HG02798 (cell line): ENCODE measurements around the gene RAB1A.

Experiments
- ATAC-seq: cut with Tn5 transposase; IDR thresholded peaks from one replicate; pipeline ENCODE4 v1.9.1; 2021; ENCODE audit warnings: mild to moderate bottlenecking; ENCODE audit not compliant: unreplicated experiment, poor library complexity

Gene RAB1A

DNA sequence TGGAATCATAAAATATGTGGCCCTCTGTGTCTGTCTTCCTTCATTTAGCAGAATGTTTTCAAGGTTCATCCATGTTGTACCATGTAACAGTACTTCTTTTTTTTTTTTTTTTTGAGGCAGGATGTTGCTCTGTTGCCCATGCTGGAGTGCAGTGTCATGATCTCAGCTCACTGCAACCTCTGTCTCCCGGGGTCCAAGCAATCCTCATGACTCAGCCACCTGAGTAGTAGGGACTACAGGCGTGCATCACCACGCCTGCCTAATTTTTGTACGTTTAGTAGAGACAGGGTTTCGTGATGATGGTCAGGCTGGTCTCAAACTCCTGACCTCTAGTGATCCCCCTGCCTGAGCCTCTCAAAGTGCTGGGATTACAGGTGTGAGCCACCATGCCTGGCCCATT is 31.2 kb downstream of the RAB1A start:
- no peak for ATAC-seq

DNA sequence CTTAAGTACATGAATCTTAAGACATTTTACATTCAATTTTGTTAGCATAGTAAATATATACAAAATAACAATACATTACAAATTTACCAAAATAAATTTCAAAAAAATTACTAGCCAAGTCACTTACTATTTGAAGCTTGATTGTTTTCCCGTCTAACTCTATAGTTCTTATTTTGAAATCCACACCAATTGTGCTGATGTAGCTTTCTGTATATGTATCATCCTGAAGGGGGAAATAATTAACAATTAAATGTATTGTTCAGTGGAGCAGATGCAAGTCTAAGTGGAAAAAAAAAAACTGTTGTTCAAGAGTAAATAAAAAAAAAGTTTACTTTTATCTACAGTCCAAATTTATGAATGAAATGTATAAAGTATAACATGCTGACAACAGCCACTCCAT is 32.1 kb downstream of the RAB1A start:
- no peak for ATAC-seq

DNA sequence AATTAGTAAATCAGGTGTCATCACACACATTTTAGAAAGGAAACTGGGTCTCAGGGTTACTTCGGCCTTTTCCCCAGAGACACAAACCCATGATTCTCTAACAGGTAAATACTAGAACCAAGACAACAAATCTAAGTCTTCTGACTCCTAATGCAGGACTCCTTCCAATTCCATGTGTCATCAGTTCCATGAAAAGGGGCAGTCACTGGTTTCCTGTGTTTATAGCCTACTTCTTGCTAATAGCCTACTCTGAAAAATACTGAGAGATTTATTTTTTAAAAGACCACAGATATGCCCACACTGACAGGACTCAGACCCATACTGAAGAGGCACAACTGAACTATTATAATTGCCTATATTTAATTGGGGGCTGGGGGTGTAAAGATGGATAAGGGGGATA is 33.0 kb downstream of the RAB1A start:
- ATAC-seq: no peak

DNA sequence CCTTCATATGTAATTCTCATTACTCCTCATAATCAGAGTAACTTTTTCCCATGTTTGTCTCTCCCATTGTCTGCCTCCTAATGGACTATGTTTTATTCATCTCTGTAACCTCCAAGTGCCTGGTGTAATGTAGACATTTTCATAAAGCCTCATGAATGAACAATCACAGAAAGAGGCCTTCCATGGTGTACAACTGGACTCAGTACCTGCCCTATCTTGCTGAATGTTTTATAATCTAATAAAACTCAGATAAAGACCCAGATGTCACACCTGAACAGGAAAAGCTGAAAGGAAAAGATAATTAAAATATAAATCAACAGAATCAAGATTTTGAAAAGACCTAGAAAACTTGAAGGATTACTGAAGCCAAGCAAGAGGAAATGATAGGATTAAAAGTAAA is 36.7 kb downstream of the RAB1A start:
- no peak for ATAC-seq

DNA sequence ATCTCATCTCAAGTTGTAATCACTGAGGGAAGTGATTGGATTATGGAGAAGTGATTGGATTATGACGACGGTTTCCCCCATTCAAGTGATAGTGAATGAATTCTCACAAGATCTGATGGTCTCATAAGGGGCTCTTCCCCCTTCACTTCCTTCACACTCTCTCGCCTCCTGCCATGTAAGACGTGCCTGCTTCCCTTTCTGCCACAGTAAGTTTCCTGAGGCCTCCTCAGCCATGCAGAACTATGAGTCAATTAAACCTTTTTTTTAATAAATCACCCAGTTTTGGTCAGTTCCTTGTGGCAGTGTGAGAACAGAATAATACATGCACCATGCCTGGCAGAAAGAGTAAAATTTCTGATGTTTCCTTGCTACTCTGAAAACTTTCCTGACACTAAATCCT is 37.1 kb downstream of the RAB1A start:
- ATAC-seq: no peak

DNA sequence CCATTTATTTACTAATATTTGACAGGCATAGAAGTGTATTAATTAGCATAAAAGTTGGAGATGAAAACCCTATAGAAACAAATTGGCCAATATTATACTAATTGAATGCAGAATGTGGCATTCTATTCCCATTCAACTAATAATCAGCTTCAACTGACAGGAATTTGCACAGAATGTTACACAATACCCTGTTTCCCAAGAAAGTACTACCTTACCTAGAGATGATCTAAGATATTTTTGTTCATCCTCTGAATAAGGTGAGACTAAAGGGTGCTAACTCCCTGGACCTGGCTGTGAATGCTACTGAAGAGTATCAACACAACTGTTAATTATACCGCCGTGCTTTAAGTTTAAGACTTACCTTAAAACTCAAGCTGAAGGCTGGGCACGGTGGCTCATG is 44.8 kb downstream of the RAB1A start:
- no peak for ATAC-seq

DNA sequence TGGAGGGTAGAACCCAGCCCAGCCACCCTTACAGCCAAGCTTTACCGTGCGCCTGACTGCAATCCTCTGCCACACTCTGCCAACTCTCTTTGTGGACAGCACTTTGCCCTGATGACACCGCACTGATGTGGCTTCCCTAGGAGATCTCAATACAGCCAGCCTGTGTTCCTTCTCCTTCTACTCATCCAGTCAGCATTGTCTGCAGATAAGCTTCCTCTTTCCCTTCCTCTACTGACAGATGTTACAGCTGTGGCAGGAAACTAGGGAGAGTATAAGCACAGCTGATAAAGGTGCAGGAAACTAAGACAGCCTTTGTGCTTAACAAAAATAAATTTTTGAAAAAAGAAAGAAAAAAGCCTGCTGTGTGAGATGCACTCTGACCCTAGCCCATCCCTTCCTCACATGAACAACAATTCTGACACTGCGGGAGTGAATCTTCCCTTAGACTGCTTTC is 48.6 kb downstream of the RAB1A start:
- no peak for ATAC-seq

DNA sequence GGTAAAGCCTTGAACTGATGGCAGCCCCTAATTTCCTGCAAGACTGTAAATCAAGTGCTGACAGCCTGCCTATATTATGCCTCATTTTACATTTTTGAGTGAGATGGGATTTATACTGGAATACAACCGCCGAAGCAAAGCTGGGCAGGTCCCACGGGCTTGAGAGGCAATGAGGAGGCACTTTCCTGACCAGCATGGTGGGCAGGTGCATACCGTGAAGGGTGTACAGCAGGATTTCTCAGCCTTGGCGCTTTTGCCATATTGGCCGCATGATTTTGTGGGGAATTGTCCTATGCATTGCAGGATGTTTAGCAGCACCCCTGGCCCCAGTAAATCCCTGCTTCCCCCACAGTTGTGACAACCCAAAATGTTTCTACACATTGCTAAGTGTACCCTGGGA is 50.9 kb downstream of the RAB1A start:
- ATAC-seq: no peak

DNA sequence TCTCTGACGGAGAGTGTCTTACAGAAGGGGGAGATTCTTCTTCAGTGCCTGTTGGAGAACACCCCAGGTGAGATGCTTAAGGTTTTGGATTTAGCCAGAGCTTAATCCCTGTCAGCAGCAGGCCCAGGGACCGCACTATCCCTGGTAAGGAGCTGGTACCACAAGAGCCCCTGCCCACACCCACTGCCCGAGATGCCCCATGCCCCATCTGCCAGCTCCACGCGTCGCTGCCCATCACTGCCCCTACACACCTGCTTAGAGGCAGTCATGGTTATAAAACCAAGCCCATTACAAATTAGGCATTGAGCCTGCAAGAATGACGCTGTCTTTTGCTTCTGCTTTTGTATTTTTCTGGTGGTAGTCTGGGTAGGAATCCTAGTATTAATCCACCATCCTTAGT is 52.0 kb downstream of the RAB1A start:
- no peak for ATAC-seq

DNA sequence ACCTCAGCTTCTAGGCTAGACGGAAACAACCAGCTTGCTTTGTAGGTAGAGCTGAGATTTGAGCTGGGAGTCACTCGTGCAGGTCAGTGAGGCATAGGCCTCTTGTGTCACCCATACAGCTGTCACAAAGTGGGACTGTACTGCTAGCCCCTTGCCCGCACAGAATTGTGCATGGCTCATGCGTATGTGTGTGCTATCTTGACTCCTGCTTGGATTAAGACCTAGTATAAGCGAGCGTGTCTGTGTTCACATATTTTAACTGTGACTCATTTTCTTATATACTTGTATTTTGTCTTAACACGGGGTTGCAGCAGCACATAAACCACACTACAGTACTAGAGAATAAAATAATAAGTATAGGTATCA is 53.6 kb downstream of the RAB1A start:
- no peak for ATAC-seq

DNA sequence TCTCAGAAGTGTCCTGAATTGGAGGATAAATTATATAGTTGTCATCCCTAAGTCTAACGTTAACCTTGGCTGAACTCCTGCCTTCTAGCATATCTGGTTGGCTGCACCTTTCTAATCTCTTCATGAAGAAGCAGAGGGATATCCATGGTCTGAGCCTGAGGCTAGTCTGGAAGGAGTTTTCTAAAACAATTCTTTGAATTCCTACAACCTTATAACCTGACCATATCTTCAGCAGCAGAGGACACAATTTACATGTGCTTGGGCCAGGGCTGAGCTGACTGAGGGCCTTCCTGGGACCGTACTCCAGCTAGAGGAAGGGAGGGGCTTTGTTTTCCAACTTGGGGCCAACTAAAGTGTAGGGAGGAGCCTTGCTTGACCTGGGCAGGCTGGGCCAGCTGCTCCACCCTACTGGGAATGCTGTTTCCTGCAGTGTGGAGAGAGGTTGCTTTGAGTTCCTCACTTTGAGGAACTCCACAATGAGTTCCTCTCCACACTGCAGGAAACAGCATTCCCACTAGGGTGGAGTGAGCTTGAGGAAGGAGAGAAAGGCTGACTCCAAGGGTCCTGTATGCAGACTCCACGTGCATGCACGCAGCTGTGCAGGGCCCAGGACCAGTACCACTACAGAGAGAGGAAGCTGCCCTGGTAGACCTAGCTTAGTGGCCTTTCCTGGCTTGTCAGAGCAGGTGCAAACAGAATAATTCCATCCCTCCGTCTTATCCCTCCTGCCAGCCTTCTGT is 54.1 kb downstream of the RAB1A start:
- no peak for ATAC-seq

DNA sequence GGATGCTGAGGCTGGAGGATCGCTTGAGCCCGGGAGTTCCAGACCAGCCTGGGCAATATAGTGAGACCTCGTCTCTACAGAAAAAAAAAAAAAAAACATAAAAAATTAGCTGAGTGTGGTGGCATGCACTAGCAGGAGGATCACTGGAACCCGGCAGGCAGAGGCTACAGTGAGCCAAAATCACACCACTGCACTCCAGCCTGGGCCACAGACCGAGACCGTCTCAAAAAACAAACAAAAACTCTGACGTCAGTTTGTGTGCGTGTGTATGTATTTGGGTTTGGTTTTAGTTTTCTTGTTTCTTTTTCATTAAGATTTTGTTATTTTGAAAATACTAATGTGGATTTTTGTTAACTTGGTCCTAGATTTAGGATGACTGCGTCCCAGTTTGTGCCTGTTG is 54.7 kb downstream of the RAB1A start:
- no peak for ATAC-seq

DNA sequence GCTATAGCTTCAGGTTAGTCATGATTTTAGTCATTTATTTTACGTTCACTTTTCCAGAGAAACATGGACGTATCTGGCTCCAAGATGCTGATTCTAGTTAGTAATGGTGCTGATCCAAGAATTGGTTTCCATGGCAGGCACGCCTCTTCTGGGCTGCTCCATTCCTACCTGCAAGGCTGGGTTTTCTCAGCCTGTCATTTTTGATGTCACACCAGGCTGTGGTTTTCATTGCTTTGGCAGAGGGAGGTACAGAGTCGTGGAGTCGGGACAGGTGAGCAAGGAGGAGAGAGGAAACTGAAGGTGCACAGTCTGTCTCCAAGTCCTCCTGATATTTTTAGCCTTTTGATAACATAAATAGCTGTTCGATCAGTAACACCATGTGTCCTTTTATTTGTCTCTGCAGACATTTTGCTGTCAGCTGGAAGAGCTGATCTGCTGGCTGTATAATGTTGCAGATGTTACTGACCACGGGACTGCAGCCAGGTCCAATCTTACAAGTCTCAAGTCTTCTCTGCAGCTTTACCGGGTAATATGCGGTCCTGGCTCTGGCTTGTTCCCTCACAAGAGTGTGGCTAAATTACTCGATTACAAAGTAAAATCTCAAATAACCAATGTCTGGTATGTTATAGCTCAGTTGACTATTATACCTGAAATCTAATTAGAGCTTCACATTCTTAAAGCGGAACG is 55.9 kb downstream of the RAB1A start:
- no peak for ATAC-seq

DNA sequence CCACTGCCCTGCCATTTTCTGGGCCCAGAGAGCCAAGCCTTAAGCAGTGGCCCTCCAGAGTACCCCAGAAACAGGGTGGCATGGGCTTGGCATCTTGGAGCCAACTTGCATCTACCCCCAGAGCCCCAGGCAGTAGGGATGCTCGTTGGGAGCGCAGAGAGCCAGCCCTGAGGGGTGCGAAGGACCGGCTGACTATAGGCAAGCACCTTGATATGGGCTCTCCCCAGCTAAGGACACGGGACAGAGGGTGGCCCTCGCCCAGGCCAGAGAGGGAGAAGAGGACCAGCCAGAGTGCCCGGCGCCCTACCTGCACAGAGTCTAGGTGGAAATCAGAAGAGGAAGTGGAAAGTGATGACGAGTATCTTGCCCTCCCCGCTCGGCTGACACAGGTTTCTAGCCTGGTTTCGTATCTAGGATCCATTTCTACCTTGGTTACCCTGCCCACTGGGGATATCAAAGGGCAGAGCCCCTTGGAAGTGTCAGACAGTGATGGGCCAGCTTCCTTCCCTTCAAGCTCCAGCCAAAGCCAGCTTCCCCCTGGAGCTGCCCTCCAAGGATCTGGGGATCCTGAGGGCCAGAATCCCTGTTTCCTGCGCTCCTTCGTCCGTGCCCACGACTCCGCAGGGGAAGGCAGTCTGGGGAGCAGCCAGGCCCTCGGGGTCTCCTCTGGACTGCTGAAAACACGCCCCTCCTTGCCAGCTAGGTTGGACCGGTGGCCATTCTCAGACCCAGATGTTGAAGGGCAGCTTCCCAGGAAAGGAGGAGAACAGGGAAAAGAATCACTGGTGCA is 57.5 kb downstream of the RAB1A start:
- peak; percentile 57 for ATAC-seq

DNA sequence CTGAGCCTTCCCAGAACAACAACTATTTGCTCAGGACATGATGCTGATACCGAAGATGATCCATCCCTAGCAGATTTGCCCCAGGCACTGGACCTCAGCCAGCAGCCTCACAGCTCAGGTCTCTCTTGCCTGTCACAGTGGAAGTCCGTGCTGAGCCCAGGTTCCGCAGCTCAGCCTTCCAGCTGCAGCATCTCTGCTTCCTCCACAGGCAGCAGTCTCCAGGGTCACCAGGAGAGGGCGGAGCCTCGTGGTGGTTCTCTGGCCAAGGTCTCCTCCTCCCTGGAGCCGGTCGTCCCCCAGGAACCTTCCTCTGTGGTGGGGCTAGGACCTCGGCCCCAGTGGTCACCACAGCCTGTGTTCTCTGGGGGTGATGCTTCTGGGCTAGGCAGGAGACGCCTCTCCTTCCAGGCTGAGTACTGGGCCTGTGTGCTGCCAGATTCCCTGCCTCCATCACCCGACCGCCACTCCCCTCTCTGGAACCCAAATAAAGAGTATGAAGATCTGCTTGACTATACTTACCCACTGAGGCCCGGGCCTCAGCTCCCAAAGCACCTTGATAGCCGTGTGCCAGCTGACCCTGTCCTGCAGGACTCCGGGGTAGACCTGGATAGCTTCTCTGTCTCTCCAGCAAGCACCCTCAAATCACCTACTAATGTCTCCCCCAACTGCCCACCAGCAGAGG is 58.3 kb downstream of the RAB1A start:
- ATAC-seq: no peak

DNA sequence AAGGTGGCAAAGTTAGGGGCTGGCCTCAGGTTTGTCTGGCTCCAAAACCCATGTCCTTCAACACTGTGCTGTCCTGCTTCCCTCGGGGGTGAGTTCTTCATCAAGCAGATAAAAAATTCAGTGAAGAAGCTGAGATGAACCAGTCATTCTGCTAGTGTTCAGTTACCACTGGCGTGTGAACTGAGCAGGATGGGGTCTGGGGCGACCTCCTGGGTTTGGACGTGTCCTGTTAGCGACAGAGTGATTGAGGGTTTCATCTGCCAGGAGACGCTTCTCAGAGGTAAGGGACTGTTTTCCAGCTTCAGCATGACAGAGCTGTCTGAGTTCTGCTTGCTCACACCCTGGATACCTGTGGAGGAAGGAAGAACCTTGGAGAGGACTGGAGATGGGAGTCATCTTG is 59.0 kb downstream of the RAB1A start:
- ATAC-seq: no peak

DNA sequence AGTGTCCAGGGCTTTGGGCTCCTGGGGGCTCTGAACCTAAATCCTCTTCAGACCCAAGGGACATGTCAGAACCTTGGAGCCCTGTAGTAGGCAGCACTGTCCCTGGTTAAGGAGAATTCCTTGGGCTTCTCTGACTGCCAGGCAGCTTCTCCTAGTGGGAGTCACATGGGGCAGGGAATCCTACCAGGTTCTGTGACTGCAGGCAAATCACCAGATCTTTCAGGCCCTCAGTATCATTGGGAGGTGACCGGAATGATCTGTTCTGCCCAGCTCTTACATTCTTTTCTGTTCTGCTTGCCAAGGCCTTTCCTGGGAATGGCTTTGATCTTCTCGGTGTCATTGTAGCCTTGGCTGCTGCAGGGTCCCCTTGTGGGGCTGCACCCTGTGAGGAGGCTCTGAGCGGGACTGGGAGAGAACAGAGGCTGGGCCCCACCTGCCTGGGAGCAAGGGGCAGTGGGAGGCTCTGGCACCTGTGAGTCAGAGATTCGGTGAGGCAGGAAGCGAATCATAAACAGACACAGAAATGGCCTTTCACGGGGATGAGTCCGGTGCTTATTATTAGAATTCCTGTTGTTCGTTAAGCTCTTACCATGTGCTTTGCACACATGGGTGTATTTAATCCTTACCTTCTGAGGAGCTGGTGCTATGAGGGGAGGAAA is 59.6 kb downstream of the RAB1A start:
- no peak for ATAC-seq

DNA sequence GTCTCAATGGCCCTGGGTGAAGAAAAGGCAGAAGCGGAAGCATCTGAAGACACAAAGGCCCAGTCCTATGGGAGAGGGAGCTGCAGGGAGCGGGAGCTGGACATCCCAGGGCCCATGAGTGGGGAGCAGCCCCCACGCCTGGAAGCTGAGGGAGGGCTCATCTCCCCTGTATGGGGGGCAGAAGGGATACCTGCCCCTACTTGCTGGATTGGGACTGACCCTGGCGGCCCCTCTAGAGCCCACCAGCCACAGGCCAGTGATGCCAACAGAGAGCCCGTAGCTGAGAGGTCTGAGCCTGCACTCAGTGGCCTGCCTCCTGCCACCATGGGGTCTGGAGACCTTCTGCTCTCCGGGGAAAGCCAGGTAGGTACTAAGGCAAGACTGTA is 60.5 kb downstream of the RAB1A start:
- ATAC-seq: no peak

DNA sequence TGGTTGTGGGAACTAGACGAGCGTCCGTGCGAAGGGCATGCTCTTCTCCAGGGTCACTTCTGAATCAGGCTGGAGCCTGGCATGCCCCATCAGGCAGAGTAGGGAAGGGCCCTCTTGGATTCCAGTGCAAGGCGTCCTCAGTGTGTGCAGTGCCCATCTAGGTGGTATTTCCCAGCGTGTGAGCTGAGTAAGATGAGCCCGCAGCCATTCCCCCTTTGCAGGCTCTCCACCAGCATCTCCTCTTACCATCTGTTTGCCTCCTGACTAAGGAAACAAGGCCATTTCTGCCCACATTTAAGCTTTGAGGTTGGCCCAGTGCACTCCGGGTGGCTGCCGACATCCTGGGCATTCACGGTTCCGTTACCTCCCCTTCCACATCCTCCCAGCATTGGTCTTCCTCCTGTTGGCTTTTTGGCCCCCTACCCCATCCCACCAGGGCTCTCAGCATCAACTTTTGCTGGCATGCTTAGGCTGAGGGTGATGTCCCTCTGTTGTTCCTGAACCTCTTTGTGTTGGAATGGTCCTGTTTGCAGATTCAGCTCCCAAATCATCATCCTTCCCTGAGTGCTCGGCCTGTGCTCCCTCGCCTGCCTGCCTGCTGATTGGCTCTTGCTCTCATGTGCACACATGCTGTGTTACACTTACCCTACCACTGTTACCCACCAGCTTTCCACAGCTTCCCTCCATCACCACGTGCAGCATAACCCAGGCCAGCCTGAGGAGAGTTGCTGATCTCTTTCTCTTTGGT is 61.9 kb downstream of the RAB1A start:
- ATAC-seq: no peak
